Keratinocyte (primary cell): ENCODE data around the gene SPACA7. TPM values are rescaled to one million over a fixed set of nuclear protein-coding genes. Genes with fewer than 3 reads are reported as not detected.

Experiments used
- DNase-seq: peaks from one replicate; pipeline ENCODE4 v3.0.0-alpha.2; 2011; ENCODE audit warnings: low read depth, missing footprints, low spot score
- FAIRE-seq: peaks from 2 replicates; lab custom pipeline; 2011; peaks lifted over from hg19 to GRCh38; lab: Jason Lieb, UNC
- H2AFZ ChIP-seq: 2 replicates; pipeline ENCODE4 v1.6.0; 2012; ENCODE audit warnings: low read length, control low read depth, inconsistent platforms; ENCODE audit not compliant: control insufficient read depth
- H3K27ac ChIP-seq: 2 replicates; pipeline ENCODE4 v1.5.1; 2011; ENCODE audit warnings: low read length; ENCODE audit not compliant: control insufficient read depth, insufficient read depth
- H3K27me3 ChIP-seq: 3 replicates; pipeline ENCODE4 v1.6.0; 2011; ENCODE audit warnings: low read length; ENCODE audit not compliant: control insufficient read depth, insufficient read depth; ENCODE audit errors: extremely low read depth
- H3K36me3 ChIP-seq, 2 experiments: 2 replicates in 1 of 2; 3 replicates in 1 of 2; pipeline ENCODE4 v1.5.1; 2011; ENCODE audit warnings: low read length in 2 of 2, mild to moderate bottlenecking in 1 of 2; ENCODE audit not compliant: control insufficient read depth in 2 of 2, insufficient read depth in 2 of 2; ENCODE audit errors: extremely low read depth in 1 of 2
- H3K4me1 ChIP-seq: 3 replicates; pipeline ENCODE4 v1.5.1; 2011; ENCODE audit warnings: low read length; ENCODE audit not compliant: control insufficient read depth, insufficient read depth; ENCODE audit errors: extremely low read depth
- H3K4me2 ChIP-seq: 3 replicates; pipeline ENCODE4 v1.6.0; 2011; ENCODE audit warnings: low read depth, low read length; ENCODE audit not compliant: control insufficient read depth, insufficient read depth; ENCODE audit errors: extremely low read depth
- H3K4me3 ChIP-seq, 3 experiments: fragments of 200-600 bp in 1 of 3; sonication (generic) in 1 of 3; 2 replicates in 2 of 3; 3 replicates in 1 of 3; pipeline ENCODE4 v1.5.1; 2011 to 2016; ENCODE audit warnings: low read length in 3 of 3, mild to moderate bottlenecking in 3 of 3, control low read depth in 2 of 3, inconsistent platforms in 1 of 3, low read depth in 1 of 3, mixed read lengths in 1 of 3, mixed run types in 1 of 3, moderate library complexity in 1 of 3; ENCODE audit not compliant: control insufficient read depth in 2 of 3, insufficient read depth in 2 of 3; ENCODE audit errors: extremely low read depth in 1 of 3
- H3K79me2 ChIP-seq: 2 replicates; pipeline ENCODE4 v1.6.0; 2012; ENCODE audit warnings: low read length; ENCODE audit not compliant: control insufficient read depth, insufficient read depth
- H3K9ac ChIP-seq: 3 replicates; pipeline ENCODE4 v1.6.0; 2011; ENCODE audit warnings: low read length; ENCODE audit not compliant: control insufficient read depth, insufficient read depth; ENCODE audit errors: extremely low read depth
- H3K9me1 ChIP-seq: 3 replicates; pipeline ENCODE4 v1.6.0; 2011; ENCODE audit warnings: low read length; ENCODE audit not compliant: control insufficient read depth, insufficient read depth; ENCODE audit errors: extremely low read depth
- H3K9me3 ChIP-seq: 2 replicates; pipeline ENCODE4 v1.5.1; 2012; ENCODE audit warnings: low read depth, low read length; ENCODE audit not compliant: control insufficient read depth
- H4K20me1 ChIP-seq: 3 replicates; pipeline ENCODE4 v1.6.0; 2011; ENCODE audit warnings: low read length; ENCODE audit not compliant: control insufficient read depth, insufficient read depth; ENCODE audit errors: extremely low read depth
- EZH2 ChIP-seq: IDR thresholded peaks from one replicate; pipeline ENCODE4 v1.6.1; 2012; ENCODE audit warnings: inconsistent platforms, mild to moderate bottlenecking, low read length, moderate library complexity
- dilution Hi-C: fragments of 300-500 bp; cut with MboI; formaldehyde crosslinking; loops from one replicate; pipeline ENCODE4 v1.7.0; 2020; ENCODE audit warnings: low sequenced_read_pairs; ENCODE audit not compliant: extremely low pct_ligation_motif_present
- polyA plus RNA-seq, 5 experiments: library from polyadenylated mRNA; depleted of rRNA in 3 of 5; stranded (reverse) in 3 of 5; stranded (forward) in 1 of 5; unstranded in 1 of 5; fragments of >200 nt; gene quantifications; 1 replicate in 1 of 5; 2 replicates in 3 of 5; 3 replicates in 1 of 5; pipeline versions ENCODE4 v1.2.1 to v1.2.3, GENCODE V29; 2011 to 2012; ENCODE audit warnings: missing spikeins in 2 of 5, low read depth in 1 of 5, low replicate concordance in 1 of 5
- TF ChIP-seq, protein P1 (sequence below), 3 experiments: IDR thresholded peaks in 1 of 3; conservative IDR thresholded peaks in 1 of 3; optimal IDR thresholded peaks in 1 of 3; 2 replicates in 2 of 3; 3 replicates in 1 of 3; pipeline versions ENCODE3 to v1.5.1; 2011; ENCODE audit warnings: low read length in 3 of 3, mild to moderate bottlenecking in 3 of 3, moderate library complexity in 2 of 3, control low read depth in 1 of 3, inconsistent platforms in 1 of 3; ENCODE audit not compliant: insufficient read depth in 2 of 3; ENCODE audit errors: extremely low read depth in 1 of 3

The SPACA7 gene
- polyA plus RNA-seq, 1 donor (not counting 4 experiments of a cell fraction or from before 2014, with no cell fraction given): not detected

DNA sequence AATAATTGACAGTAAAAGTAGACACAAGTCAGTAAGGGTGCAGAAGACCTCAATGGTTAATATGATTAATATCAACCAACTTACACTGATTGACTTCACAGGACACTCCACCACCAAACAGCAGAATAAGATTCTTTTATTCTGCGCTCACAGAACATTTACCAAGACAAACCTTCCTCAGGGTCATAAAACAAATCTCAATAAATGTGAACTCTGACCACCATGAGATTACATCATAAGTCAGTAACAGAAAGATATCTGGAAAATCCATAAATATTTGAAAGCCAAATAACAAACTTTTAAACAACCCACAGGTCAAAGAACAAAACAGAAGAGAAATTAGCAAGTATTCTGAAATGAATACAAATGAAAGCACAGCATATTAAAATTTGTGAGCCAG, 99.7 kb downstream of the SPACA7 start:
- Histone ChIP-seq H3K4me2 (no peak overlapping the region), H3K4me3 (no peak overlapping the region), H3K9me3 (no peaks in the 10 kb centered on the region), H3K79me2 (no peaks in the 10 kb centered on the region), H3K4me1 (no peaks in the 10 kb centered on the region), H3K9ac (no peak overlapping the region), H3K27me3 (no peaks in the 10 kb centered on the region), H4K20me1 (no peaks in the 10 kb centered on the region), H3K27ac (no peak overlapping the region), H3K9me1 (no peaks in the 10 kb centered on the region), H2AFZ (no peak overlapping the region), H3K36me3 (no peaks in the 10 kb centered on the region)
- dilution Hi-C loops: no loop called here
- no peak for TF ChIP-seq EZH2
- TF ChIP-seq, protein P1, sequence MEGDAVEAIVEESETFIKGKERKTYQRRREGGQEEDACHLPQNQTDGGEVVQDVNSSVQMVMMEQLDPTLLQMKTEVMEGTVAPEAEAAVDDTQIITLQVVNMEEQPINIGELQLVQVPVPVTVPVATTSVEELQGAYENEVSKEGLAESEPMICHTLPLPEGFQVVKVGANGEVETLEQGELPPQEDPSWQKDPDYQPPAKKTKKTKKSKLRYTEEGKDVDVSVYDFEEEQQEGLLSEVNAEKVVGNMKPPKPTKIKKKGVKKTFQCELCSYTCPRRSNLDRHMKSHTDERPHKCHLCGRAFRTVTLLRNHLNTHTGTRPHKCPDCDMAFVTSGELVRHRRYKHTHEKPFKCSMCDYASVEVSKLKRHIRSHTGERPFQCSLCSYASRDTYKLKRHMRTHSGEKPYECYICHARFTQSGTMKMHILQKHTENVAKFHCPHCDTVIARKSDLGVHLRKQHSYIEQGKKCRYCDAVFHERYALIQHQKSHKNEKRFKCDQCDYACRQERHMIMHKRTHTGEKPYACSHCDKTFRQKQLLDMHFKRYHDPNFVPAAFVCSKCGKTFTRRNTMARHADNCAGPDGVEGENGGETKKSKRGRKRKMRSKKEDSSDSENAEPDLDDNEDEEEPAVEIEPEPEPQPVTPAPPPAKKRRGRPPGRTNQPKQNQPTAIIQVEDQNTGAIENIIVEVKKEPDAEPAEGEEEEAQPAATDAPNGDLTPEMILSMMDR (optimal IDR thresholded peaks at IDR 0.05 in 1 of 3, IDR thresholded peaks at IDR 0.05 in 1 of 3, conservative IDR thresholded peaks at IDR 0.05 in 1 of 3; ENCODE audit: extremely low read depth in 1 of 3, insufficient read depth in 2 of 3, low read length in 3 of 3): no peak
- DNase-seq: no peak
- FAIRE-seq: no peak

DNA sequence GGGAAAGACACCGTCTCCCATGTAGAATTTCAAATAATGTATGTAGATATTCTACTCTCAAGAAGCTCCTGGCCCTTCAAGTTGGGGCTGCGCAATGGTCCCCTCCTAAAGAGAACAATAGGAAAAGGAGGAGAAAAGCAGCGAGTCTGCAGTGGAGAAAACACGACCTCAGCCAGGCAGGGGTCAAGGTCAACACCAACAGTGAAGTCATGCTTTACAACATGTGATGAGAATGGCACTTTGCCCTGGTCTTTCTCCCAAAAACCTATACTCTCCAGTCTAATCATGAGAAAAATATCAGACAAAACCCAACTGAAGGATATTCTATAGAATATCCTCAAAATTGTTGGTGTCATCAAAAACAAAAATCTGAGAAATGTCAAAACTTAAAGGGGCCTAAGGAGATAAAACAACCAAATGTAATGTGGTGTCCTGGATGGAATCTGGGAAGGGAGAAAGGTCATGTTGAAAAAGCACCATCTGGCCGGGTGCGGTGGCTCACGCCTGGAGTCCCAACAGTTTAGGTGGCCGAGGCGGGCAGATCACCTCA, 101.0 kb downstream of the SPACA7 start:
- no peak for DNase-seq
- TF ChIP-seq, protein P1 (optimal IDR thresholded peaks at IDR 0.05 in 1 of 3, IDR thresholded peaks at IDR 0.05 in 1 of 3, conservative IDR thresholded peaks at IDR 0.05 in 1 of 3; ENCODE audit: extremely low read depth in 1 of 3, insufficient read depth in 2 of 3, low read length in 3 of 3): no peak
- TF ChIP-seq EZH2: no peak
- FAIRE-seq: no peak
- no peaks in the 10 kb centered on the region for H3K27me3 ChIP-seq
- H3K79me2 ChIP-seq: no peaks in the 10 kb centered on the region
- no peak overlapping the region for H3K9ac ChIP-seq
- dilution Hi-C loops: no loop called here
- no peak overlapping the region for H2AFZ ChIP-seq
- no peaks in the 10 kb centered on the region for H3K36me3 ChIP-seq
- no peak overlapping the region for H3K4me2 ChIP-seq
- no peaks in the 10 kb centered on the region for H4K20me1 ChIP-seq
- H3K9me3 ChIP-seq: no peaks in the 10 kb centered on the region
- H3K9me1 ChIP-seq: no peaks in the 10 kb centered on the region
- no peak overlapping the region for H3K4me3 ChIP-seq
- no peaks in the 10 kb centered on the region for H3K4me1 ChIP-seq
- no peak overlapping the region for H3K27ac ChIP-seq
